Smooth muscle cell (in vitro differentiated cells): ENCODE data around the gene OSBPL10. TPM values are rescaled to one million over a fixed set of nuclear protein-coding genes. Genes with fewer than 3 reads are reported as not detected.

Experiments used
- DNase-seq: peaks from one replicate; lab custom pipeline; 2025; ENCODE audit not compliant: unreplicated experiment; lab: John Stamatoyannopoulos, UW
- H2AFZ ChIP-seq: fragments of 200-600 bp; sonication (generic); 2 replicates; pipeline ENCODE4 v1.6.0; 2016; ENCODE audit warnings: antibody characterized with exemption, low read depth, mild to moderate bottlenecking
- H3F3A ChIP-seq: fragments of 200-600 bp; sonication (generic); 2 replicates; pipeline ENCODE4 v1.6.0; 2017; ENCODE audit warnings: antibody characterized with exemption, low read depth
- H3K27ac ChIP-seq: fragments of 200-600 bp; sonication (generic); 2 replicates; pipeline ENCODE4 v1.5.1; 2016; ENCODE audit warnings: low read depth, mild to moderate bottlenecking
- H3K27me3 ChIP-seq: fragments of 200-600 bp; sonication (generic); 2 replicates; pipeline ENCODE4 v1.6.1; 2016; ENCODE audit warnings: low read depth, mild to moderate bottlenecking
- H3K36me3 ChIP-seq: fragments of 200-600 bp; sonication (generic); 2 replicates; pipeline ENCODE4 v1.5.1; 2016; ENCODE audit warnings: low read depth
- H3K4me1 ChIP-seq: fragments of 200-600 bp; sonication (generic); 2 replicates; pipeline ENCODE4 v1.5.1; 2016; ENCODE audit warnings: low read depth
- H3K4me2 ChIP-seq: fragments of 200-600 bp; sonication (generic); 2 replicates; pipeline ENCODE4 v1.6.0; 2016; ENCODE audit warnings: mild to moderate bottlenecking
- H3K4me3 ChIP-seq: fragments of 200-600 bp; sonication (generic); 2 replicates; pipeline ENCODE4 v1.5.1; 2016; ENCODE audit warnings: mild to moderate bottlenecking
- H3K79me2 ChIP-seq: fragments of 200-600 bp; sonication (generic); 2 replicates; pipeline ENCODE4 v1.6.0; 2016; ENCODE audit warnings: low read depth, mild to moderate bottlenecking
- H3K9ac ChIP-seq: fragments of 200-600 bp; sonication (generic); 2 replicates; pipeline ENCODE4 v1.6.0; 2016; ENCODE audit warnings: low read depth
- H3K9me3 ChIP-seq: fragments of 200-600 bp; sonication (generic); replicated peaks from 2 replicates; pipeline ENCODE4 v1.5.1; 2016; ENCODE audit warnings: low read depth
- H4K20me1 ChIP-seq: fragments of 200-600 bp; sonication (generic); 2 replicates; pipeline ENCODE4 v1.6.0; 2016; ENCODE audit warnings: low read depth
- WGBS: methylation state at CpG from one replicate; pipeline ENCODE4 v1.1.7; 2016; ENCODE audit warnings: low lambda C conversion rate; 5-methylcytosine and 5-hydroxymethylcytosine counted together
- polyA plus RNA-seq: library from polyadenylated mRNA; unstranded; fragments of >200 nt; fragmentation: Nextera tagmentation; extraction: Ambion mirVana; gene quantifications from 2 replicates; pipeline ENCODE4 v1.2.1, GENCODE V29; 2016
- total RNA-seq: library from RNA; depleted of rRNA; stranded (reverse); fragments of >200 nt; gene quantifications from 2 replicates; pipeline ENCODE4 v1.2.3, GENCODE V29; 2014
- TF ChIP-seq, protein P1 (sequence below): fragments of 200-600 bp; sonication (generic); IDR thresholded peaks from 2 replicates; pipeline ENCODE4 v1.5.1; 2017; ENCODE audit warnings: borderline replicate concordance, mild to moderate bottlenecking, antibody characterized with exemption; ENCODE audit not compliant: insufficient read depth, poor library complexity, severe bottlenecking

The OSBPL10 gene
- total and polyA plus RNA-seq, 2 experiments from 2014 or later = 48.9 to 91.5 TPM

DNA sequence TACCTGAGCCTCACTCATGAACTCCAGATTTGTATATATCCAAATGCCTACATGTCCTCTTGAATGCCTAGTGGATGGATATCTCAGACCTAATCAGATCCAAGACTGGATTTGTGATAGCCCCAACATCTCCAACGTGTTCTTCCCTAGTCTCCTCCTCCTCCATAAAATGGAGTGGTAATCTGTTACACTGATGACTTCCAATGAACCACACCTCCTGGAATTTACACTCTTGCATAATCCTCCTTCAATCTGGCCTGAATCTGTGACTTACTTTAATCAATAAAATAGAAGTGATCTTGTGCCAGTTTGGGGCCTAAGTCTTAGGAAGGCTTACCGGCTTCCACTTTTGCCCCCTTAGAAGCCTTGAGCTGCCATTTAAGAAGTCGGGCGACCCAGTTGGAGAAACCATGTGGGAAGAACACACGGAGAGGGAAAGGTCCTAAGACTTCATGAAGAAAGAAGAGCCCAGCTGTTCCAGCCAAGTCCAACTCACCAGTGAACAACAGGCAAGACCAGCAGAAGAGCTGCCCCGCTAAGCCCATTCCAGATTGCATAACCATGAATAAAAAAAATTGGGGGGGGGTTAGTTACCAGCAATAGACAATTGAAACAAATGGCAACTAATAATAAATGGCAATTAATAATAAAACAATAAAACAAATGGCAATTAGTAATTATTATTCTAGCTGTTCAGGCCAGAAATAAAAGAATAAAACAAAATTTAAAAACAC is 284.1 kb downstream of the OSBPL10 start:
- H3K27ac ChIP-seq = no peak overlapping the region
- H4K20me1 ChIP-seq = no peaks in the 10 kb centered on the region
- no peaks in the 10 kb centered on the region for H3K27me3 ChIP-seq
- 95% methylated on average over 6 of the region's 6 CpGs for WGBS
- no peak overlapping the region for H2AFZ ChIP-seq
- H3K4me3 ChIP-seq = no peak overlapping the region
- no peaks in the 10 kb centered on the region for H3K9me3 ChIP-seq
- DNase-seq = no peak
- H3F3A ChIP-seq = peaks cover 10% of the 10 kb centered on the region
- H3K79me2 ChIP-seq = peaks cover 12% of the 10 kb centered on the region
- H3K9ac ChIP-seq = no peak overlapping the region
- TF ChIP-seq, protein P1, sequence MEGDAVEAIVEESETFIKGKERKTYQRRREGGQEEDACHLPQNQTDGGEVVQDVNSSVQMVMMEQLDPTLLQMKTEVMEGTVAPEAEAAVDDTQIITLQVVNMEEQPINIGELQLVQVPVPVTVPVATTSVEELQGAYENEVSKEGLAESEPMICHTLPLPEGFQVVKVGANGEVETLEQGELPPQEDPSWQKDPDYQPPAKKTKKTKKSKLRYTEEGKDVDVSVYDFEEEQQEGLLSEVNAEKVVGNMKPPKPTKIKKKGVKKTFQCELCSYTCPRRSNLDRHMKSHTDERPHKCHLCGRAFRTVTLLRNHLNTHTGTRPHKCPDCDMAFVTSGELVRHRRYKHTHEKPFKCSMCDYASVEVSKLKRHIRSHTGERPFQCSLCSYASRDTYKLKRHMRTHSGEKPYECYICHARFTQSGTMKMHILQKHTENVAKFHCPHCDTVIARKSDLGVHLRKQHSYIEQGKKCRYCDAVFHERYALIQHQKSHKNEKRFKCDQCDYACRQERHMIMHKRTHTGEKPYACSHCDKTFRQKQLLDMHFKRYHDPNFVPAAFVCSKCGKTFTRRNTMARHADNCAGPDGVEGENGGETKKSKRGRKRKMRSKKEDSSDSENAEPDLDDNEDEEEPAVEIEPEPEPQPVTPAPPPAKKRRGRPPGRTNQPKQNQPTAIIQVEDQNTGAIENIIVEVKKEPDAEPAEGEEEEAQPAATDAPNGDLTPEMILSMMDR = no peak
- no peak overlapping the region for H3K4me2 ChIP-seq
- no peaks in the 10 kb centered on the region for H3K4me1 ChIP-seq
- H3K36me3 ChIP-seq = no peaks in the 10 kb centered on the region

DNA sequence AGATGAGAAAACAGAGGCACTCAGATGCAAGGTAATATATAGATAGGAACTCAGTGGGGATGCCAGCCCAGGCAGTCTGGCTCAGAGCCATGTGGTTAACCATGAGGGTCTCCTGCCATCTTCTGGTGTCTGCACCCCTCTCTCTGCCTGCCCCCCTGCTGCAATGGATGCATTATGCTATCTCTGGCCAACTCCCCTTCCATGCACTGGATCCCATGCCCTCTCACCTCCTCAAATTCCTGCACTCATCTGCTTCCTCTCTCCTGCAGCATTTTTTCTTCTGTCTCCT is 285.1 kb downstream of the OSBPL10 start:
- no peak overlapping the region for H2AFZ ChIP-seq
- no peak overlapping the region for H3K4me3 ChIP-seq
- no peaks in the 10 kb centered on the region for H4K20me1 ChIP-seq
- no peaks in the 10 kb centered on the region for H3K27me3 ChIP-seq
- no peak for DNase-seq
- no peaks in the 10 kb centered on the region for H3K9me3 ChIP-seq
- no peak overlapping the region for H3K27ac ChIP-seq
- peaks cover 10% of the 10 kb centered on the region for H3F3A ChIP-seq
- H3K79me2 ChIP-seq = peaks cover 12% of the 10 kb centered on the region
- H3K36me3 ChIP-seq = no peaks in the 10 kb centered on the region
- no peak overlapping the region for H3K4me2 ChIP-seq
- TF ChIP-seq, protein P1 = no peak
- H3K4me1 ChIP-seq = peaks cover 2% of the 10 kb centered on the region
- H3K9ac ChIP-seq = no peak overlapping the region

DNA sequence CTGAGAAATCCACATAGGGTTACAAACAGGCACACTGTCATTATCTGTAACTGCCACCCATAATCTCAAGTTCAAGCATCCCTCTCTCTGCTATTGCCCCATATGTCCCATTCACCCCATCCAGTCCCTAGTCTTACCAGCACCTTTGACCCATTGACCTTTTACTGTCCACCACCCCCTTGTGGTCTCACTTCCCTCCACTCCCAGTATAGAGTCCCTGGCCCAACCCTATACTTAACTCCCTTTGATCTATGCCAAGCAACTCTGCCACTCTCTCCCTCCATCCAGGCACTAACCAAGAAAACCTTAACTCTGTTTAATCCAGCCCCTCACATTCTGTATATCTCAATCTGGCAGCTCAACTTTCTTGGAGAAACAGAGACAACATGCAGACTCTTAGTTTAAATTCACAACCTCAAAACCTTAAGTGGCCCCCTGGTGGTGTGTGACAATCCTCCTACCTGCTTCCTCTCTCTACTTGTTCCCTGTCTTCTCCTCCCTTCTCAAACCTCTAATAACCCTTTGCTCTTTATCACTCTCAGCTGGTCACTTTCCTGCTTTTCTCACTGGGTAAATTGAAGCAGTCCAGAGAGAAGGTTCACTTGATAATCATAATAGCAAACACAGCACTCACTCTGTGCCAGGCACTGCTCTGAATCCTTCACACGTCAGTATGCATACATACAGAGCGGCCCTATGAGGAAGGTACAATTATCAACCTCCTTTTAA is 285.6 kb downstream of the OSBPL10 start:
- Histone ChIP-seq H3K36me3 (no peaks in the 10 kb centered on the region), H3F3A (peaks cover 6% of the 10 kb centered on the region), H4K20me1 (no peaks in the 10 kb centered on the region), H3K27ac (peak overlapping the region; percentile 15), H3K79me2 (peaks cover 12% of the 10 kb centered on the region), H3K4me2 (no peak overlapping the region), H3K27me3 (no peaks in the 10 kb centered on the region), H3K9ac (no peak overlapping the region), H3K9me3 (no peaks in the 10 kb centered on the region), H2AFZ (no peak overlapping the region), H3K4me3 (no peak overlapping the region), H3K4me1 (peaks cover 2% of the 10 kb centered on the region)
- 83% methylated on average over 2 of the region's 2 CpGs for WGBS
- TF ChIP-seq, protein P1 = peak; percentile 25
- DNase-seq = no peak
